BLaER1 (cell line): ENCODE data around the gene AASDH.
"Not testable (repeated sequence)": the region's sequence is repeated elsewhere in the genome, so short reads cannot be mapped to it uniquely, and the experiment has no call there.

Experiments
- H3K27ac ChIP-seq: shearing (Covaris generic); formaldehyde crosslinking; 2 replicates; pipeline ENCODE4 v1.8.1; 2022
- H3K27me3 ChIP-seq: shearing (Covaris generic); formaldehyde crosslinking; 2 replicates; pipeline ENCODE4 v1.8.1; 2022
- H3K36me3 ChIP-seq: shearing (Covaris generic); formaldehyde crosslinking; 2 replicates; pipeline ENCODE4 v1.8.1; 2022
- H3K4me1 ChIP-seq: shearing (Covaris generic); formaldehyde crosslinking; 2 replicates; pipeline ENCODE4 v1.8.1; 2022
- H3K4me2 ChIP-seq: shearing (Covaris generic); formaldehyde crosslinking; 2 replicates; pipeline ENCODE4 v1.8.1; 2022
- H3K4me3 ChIP-seq: shearing (Covaris generic); formaldehyde crosslinking; 2 replicates; pipeline ENCODE4 v1.8.1; 2022
- H3K9ac ChIP-seq: shearing (Covaris generic); formaldehyde crosslinking; 2 replicates; pipeline ENCODE4 v1.8.1; 2022
- H3K9me3 ChIP-seq: shearing (Covaris generic); formaldehyde crosslinking; 2 replicates; pipeline ENCODE4 v1.8.1; 2022
- H4K20me1 ChIP-seq: shearing (Covaris generic); formaldehyde crosslinking; 2 replicates; pipeline ENCODE4 v1.8.1; 2022
- Cebpa-rat ChIP-seq: shearing (Covaris generic); IDR thresholded peaks from 2 replicates; pipeline ENCODE4 v1.8.1; 2022

Gene AASDH

GRCh38 chr4:56370377-56370776, 16.9 kb downstream of the AASDH start:
- Histone ChIP-seq H3K27me3 (no peaks in the 10 kb centered on the region), H4K20me1 (no peaks in the 10 kb centered on the region), H3K27ac (no peak overlapping the region), H3K36me3 (peaks cover 21% of the 10 kb centered on the region), H3K4me2 (no peak overlapping the region), H3K9ac (no peak overlapping the region), H3K4me1 (peaks cover 27% of the 10 kb centered on the region), H3K9me3 (no peaks in the 10 kb centered on the region), H3K4me3 (no peak overlapping the region)
- no peak for TF ChIP-seq Cebpa-rat

- H3K27ac ChIP-seq, H3K4me3 ChIP-seq, H4K20me1 ChIP-seq, H3K4me1 ChIP-seq, H3K9ac ChIP-seq, H3K4me2 ChIP-seq, H3K27me3 ChIP-seq: not testable (repeated sequence)
- peaks cover 36% of the 10 kb centered on the region for H3K36me3 ChIP-seq
- H3K9me3 ChIP-seq: peaks cover 22% of the 10 kb centered on the region
These were observed 24.3 kb downstream of the AASDH start for GRCh38 chr4:56362981-56363380.

- H4K20me1 ChIP-seq: no peaks in the 10 kb centered on the region
- no peak overlapping the region for H3K4me3 ChIP-seq
- H3K9ac ChIP-seq: no peak overlapping the region
- H3K36me3 ChIP-seq: peaks cover 52% of the 10 kb centered on the region
- peaks cover 22% of the 10 kb centered on the region for H3K9me3 ChIP-seq
- H3K27ac ChIP-seq: no peak overlapping the region
- no peak for TF ChIP-seq Cebpa-rat
- no peak overlapping the region for H3K4me2 ChIP-seq
- no peaks in the 10 kb centered on the region for H3K27me3 ChIP-seq
- H3K4me1 ChIP-seq: no peaks in the 10 kb centered on the region
These were observed 27.2 kb downstream of the AASDH start for GRCh38 chr4:56360071-56360470.

- no peak overlapping the region for H3K4me2 ChIP-seq
- H3K27ac ChIP-seq: no peak overlapping the region
- H3K4me1 ChIP-seq: no peaks in the 10 kb centered on the region
- TF ChIP-seq Cebpa-rat: no peak
- no peaks in the 10 kb centered on the region for H3K27me3 ChIP-seq
- peaks cover 43% of the 10 kb centered on the region; the same call in 1 of the 2 replicates for H3K36me3 ChIP-seq
- H3K9me3 ChIP-seq: no peaks in the 10 kb centered on the region
- no peaks in the 10 kb centered on the region for H4K20me1 ChIP-seq
- H3K9ac ChIP-seq: no peak overlapping the region
- H3K4me3 ChIP-seq: no peak overlapping the region
These were observed 30.6 kb downstream of the AASDH start for GRCh38 chr4:56356650-56357049.

GRCh38 chr4:56348576-56348975, 38.7 kb downstream of the AASDH start:
- Histone ChIP-seq H3K9ac (no peak overlapping the region), H3K4me1 (peaks cover 7% of the 10 kb centered on the region), H3K4me2 (no peak overlapping the region), H3K27ac (no peak overlapping the region), H3K27me3 (no peaks in the 10 kb centered on the region), H3K4me3 (no peak overlapping the region), H4K20me1 (no peaks in the 10 kb centered on the region), H3K9me3 (no peaks in the 10 kb centered on the region), H3K36me3 (peaks cover 39% of the 10 kb centered on the region)
- no peak for TF ChIP-seq Cebpa-rat

- no peak overlapping the region for H3K9ac ChIP-seq
- H3K9me3 ChIP-seq: no peaks in the 10 kb centered on the region
- H3K27me3 ChIP-seq: no peaks in the 10 kb centered on the region
- H3K27ac ChIP-seq: no peak overlapping the region
- H3K4me1 ChIP-seq: peaks cover 7% of the 10 kb centered on the region
- no peak overlapping the region for H3K4me2 ChIP-seq
- TF ChIP-seq Cebpa-rat: no peak
- no peak overlapping the region for H3K4me3 ChIP-seq
- H4K20me1 ChIP-seq: no peaks in the 10 kb centered on the region
- H3K36me3 ChIP-seq: peaks cover 32% of the 10 kb centered on the region
These were observed 41.8 kb downstream of the AASDH start for GRCh38 chr4:56345458-56345857.

- H3K4me3 ChIP-seq: no peak overlapping the region
- H3K27ac ChIP-seq: no peak overlapping the region
- H3K9me3 ChIP-seq: 0 out of 2 replicates have a peak, but pooled peaks cover under 1% of the 10 kb centered on the region
- TF ChIP-seq Cebpa-rat: no peak
- H3K27me3 ChIP-seq: no peaks in the 10 kb centered on the region
- H4K20me1 ChIP-seq: no peaks in the 10 kb centered on the region
- peaks cover 24% of the 10 kb centered on the region for H3K36me3 ChIP-seq
- no peaks in the 10 kb centered on the region for H3K4me1 ChIP-seq
- H3K4me2 ChIP-seq: no peak overlapping the region
- no peak overlapping the region for H3K9ac ChIP-seq
These were observed 44.5 kb downstream of the AASDH start for GRCh38 chr4:56342746-56343145.

- H3K36me3 ChIP-seq: peaks cover 47% of the 10 kb centered on the region
- no peaks in the 10 kb centered on the region for H3K27me3 ChIP-seq
- no peak overlapping the region for H3K27ac ChIP-seq
- TF ChIP-seq Cebpa-rat: no peak
- no peak overlapping the region for H3K4me2 ChIP-seq
- H3K9ac ChIP-seq: no peak overlapping the region
- no peaks in the 10 kb centered on the region for H4K20me1 ChIP-seq
- no peak overlapping the region for H3K4me3 ChIP-seq
- no peaks in the 10 kb centered on the region for H3K4me1 ChIP-seq
- no peaks in the 10 kb centered on the region for H3K9me3 ChIP-seq
These were observed 56.6 kb downstream of the AASDH start for GRCh38 chr4:56330691-56331090.

GRCh38 chr4:56326363-56326762, 60.9 kb downstream of the AASDH start:
- Histone ChIP-seq H3K36me3 (peaks cover 88% of the 10 kb centered on the region), H3K4me2 (no peak overlapping the region), H3K9ac (no peak overlapping the region), H4K20me1 (no peaks in the 10 kb centered on the region), H3K27ac (no peak overlapping the region), H3K4me1 (no peaks in the 10 kb centered on the region), H3K4me3 (no peak overlapping the region), H3K27me3 (no peaks in the 10 kb centered on the region), H3K9me3 (no peaks in the 10 kb centered on the region)
- TF ChIP-seq Cebpa-rat: no peak

- H3K4me3 ChIP-seq: no peak overlapping the region
- H3K9ac ChIP-seq: no peak overlapping the region
- H3K27me3 ChIP-seq: no peaks in the 10 kb centered on the region
- no peaks in the 10 kb centered on the region for H3K9me3 ChIP-seq
- no peak overlapping the region for H3K27ac ChIP-seq
- no peaks in the 10 kb centered on the region for H4K20me1 ChIP-seq
- no peak for TF ChIP-seq Cebpa-rat
- peaks cover 97% of the 10 kb centered on the region for H3K36me3 ChIP-seq
- no peaks in the 10 kb centered on the region for H3K4me1 ChIP-seq
- no peak overlapping the region for H3K4me2 ChIP-seq
These were observed 63.2 kb downstream of the AASDH start for GRCh38 chr4:56324011-56324610.

GRCh38 chr4:56323327-56323726, 64.0 kb downstream of the AASDH start:
- Histone ChIP-seq H3K4me2 (no peak overlapping the region), H4K20me1 (no peaks in the 10 kb centered on the region), H3K27me3 (no peaks in the 10 kb centered on the region), H3K36me3 (peaks cover 97% of the 10 kb centered on the region), H3K9me3 (no peaks in the 10 kb centered on the region), H3K9ac (no peak overlapping the region), H3K4me1 (no peaks in the 10 kb centered on the region), H3K27ac (no peak overlapping the region), H3K4me3 (no peak overlapping the region)
- no peak for TF ChIP-seq Cebpa-rat
